DOHH2 (cell line): ENCODE results near the gene IRF6.

Experiments
- EZH2phosphoT487 ChIP-seq: fragments of 200-600 bp; sonication (generic); IDR thresholded peaks from 2 replicates; pipeline ENCODE4 v1.6.1; 2017; ENCODE audit warnings: borderline replicate concordance, mild to moderate bottlenecking, antibody characterized with exemption, low read length, moderate library complexity, mixed read lengths
- TF ChIP-seq, protein P1 (sequence below): fragments of 200-600 bp; sonication (generic); IDR thresholded peaks from one replicate; pipeline ENCODE4 v1.5.1; 2014; ENCODE audit warnings: antibody characterized with exemption, mild to moderate bottlenecking, low read depth, low read length; ENCODE audit not compliant: poor library complexity, severe bottlenecking

DNA sequence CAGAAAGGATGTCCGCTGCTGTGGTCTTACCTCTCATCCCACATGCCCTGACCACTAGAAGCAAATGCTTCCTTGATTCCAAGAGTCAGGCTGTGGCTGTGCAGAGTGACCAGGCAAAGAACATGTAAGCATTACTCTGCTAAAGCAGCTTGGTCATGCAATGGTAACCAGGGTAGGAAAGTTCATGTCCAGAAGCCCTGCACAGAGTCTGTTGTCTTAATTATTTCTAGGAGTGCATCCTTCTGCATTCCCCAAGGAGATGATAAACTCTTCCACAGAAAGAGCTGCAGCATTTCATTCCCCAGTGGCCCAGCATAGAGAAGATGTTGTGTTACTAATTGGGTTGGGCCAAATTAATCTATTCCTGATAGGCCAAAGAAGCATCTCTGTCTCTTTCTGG, 11.7 kb upstream of the IRF6 start:
- TF ChIP-seq, protein P1, sequence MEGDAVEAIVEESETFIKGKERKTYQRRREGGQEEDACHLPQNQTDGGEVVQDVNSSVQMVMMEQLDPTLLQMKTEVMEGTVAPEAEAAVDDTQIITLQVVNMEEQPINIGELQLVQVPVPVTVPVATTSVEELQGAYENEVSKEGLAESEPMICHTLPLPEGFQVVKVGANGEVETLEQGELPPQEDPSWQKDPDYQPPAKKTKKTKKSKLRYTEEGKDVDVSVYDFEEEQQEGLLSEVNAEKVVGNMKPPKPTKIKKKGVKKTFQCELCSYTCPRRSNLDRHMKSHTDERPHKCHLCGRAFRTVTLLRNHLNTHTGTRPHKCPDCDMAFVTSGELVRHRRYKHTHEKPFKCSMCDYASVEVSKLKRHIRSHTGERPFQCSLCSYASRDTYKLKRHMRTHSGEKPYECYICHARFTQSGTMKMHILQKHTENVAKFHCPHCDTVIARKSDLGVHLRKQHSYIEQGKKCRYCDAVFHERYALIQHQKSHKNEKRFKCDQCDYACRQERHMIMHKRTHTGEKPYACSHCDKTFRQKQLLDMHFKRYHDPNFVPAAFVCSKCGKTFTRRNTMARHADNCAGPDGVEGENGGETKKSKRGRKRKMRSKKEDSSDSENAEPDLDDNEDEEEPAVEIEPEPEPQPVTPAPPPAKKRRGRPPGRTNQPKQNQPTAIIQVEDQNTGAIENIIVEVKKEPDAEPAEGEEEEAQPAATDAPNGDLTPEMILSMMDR: no peak
- TF ChIP-seq EZH2phosphoT487: no peak
